SK-N-SH (cell line): ENCODE results near the gene USP13.

Experiments
- CHD2 ChIP-seq: fragments of 150-350 bp; IDR thresholded peaks from 2 replicates; pipeline ENCODE4 v1.6.1; 2018; ENCODE audit warnings: low read length; ENCODE audit not compliant: partially characterized antibody
- CTCF ChIP-seq: fragments of 200-600 bp; sonication (generic); IDR thresholded peaks from 2 replicates; pipeline ENCODE4 v1.6.1; 2017; ENCODE audit warnings: antibody characterized with exemption, mild to moderate bottlenecking, moderate library complexity
- MEF2A ChIP-seq: IDR thresholded peaks from 2 replicates; pipeline ENCODE4 v1.4.0; 2012; ENCODE audit warnings: low read depth, borderline replicate concordance

- TF ChIP-seq CHD2 (no peak), CTCF (no peak), MEF2A (no peak)
Measured at GRCh38 chr3:179729981-179730380, 77.1 kb downstream of the USP13 start.
